IMR-90 (cell line): Measurements from ENCODE around the gene MAP1LC3A. TPM values are rescaled to one million over a fixed set of nuclear protein-coding genes. Genes with fewer than 3 reads are reported as not detected.

Experiments used
- ATAC-seq: fragments of 200-7000 bp; cut with Tn5 transposase; 2 replicates; pipeline ENCODE4 v1.9.1; 2020; ENCODE audit warnings: low read depth, mild to moderate bottlenecking, moderate library complexity
- BruUV-seq: library from RNA; stranded (reverse); fragments of 400-500 nt; replicated peaks from 2 replicates; lab custom pipeline; 2021; lab: Mats Ljungman, UMichigan
- CTCF ChIA-PET: fragments of 300-600 bp; formaldehyde crosslinking; extraction: SDS; loops from one replicate; lab custom pipeline; 2021; ENCODE audit warnings: antibody characterized with exemption; lab: Yijun Ruan, JAX
- POLR2A ChIA-PET: fragments of 300-600 bp; sonication (Branson Sonifier 250); formaldehyde crosslinking; loops from one replicate; lab custom pipeline; 2022; ENCODE audit warnings: antibody characterized with exemption; ENCODE audit not compliant: unreplicated experiment; lab: Charles Lee
- DNase-seq: peaks from one replicate; pipeline ENCODE4 v3.0.0; 2013
- H2AFZ ChIP-seq: replicated peaks from 2 replicates; pipeline ENCODE3; 2013; ENCODE audit warnings: low read length, mild to moderate bottlenecking; ENCODE audit not compliant: poor library complexity
- H2AK5ac ChIP-seq: 2 replicates; pipeline ENCODE4 v1.6.1; 2013; ENCODE audit warnings: low read depth, low read length, inconsistent platforms
- H2AK9ac ChIP-seq: replicated peaks from 2 replicates; pipeline ENCODE3; 2013; ENCODE audit warnings: mild to moderate bottlenecking, low read depth, low read length, moderate library complexity; ENCODE audit not compliant: poor library complexity
- H2BK120ac ChIP-seq: 2 replicates; pipeline ENCODE4 v1.6.1; 2013; ENCODE audit warnings: low read depth, low read length, inconsistent platforms
- H2BK15ac ChIP-seq: 3 replicates; pipeline ENCODE4 v1.6.1; 2013; ENCODE audit warnings: low read depth, low read length, inconsistent platforms
- H2BK20ac ChIP-seq: 2 replicates; pipeline ENCODE4 v1.6.1; 2013; ENCODE audit warnings: low read depth, mild to moderate bottlenecking, inconsistent platforms, low read length, moderate library complexity
- H2BK5ac ChIP-seq: 2 replicates; pipeline ENCODE4 v1.6.1; 2013; ENCODE audit warnings: mild to moderate bottlenecking, low read depth, low read length, inconsistent platforms; ENCODE audit not compliant: poor library complexity, severe bottlenecking
- H3K14ac ChIP-seq: replicated peaks from 2 replicates; pipeline ENCODE4 v1.6.1; 2013; ENCODE audit warnings: low read depth, low read length, inconsistent platforms
- H3K18ac ChIP-seq: 2 replicates; pipeline ENCODE4 v1.6.1; 2013; ENCODE audit warnings: low read depth, low read length, control low read depth
- H3K23ac ChIP-seq: 2 replicates; pipeline ENCODE4 v1.6.1; 2013; ENCODE audit warnings: low read depth, low read length, inconsistent platforms
- H3K27ac ChIP-seq: 2 replicates; pipeline ENCODE4 v1.5.1; 2013; ENCODE audit warnings: mild to moderate bottlenecking, control low read depth, low read length; ENCODE audit not compliant: insufficient read depth
- H3K27me3 ChIP-seq: 2 replicates; pipeline ENCODE4 v1.6.1; 2013; ENCODE audit warnings: low read length; ENCODE audit not compliant: control insufficient read depth, insufficient read depth
- H3K36me3 ChIP-seq: 2 replicates; pipeline ENCODE4 v1.6.1; 2013; ENCODE audit warnings: low read length, mixed read lengths; ENCODE audit not compliant: control insufficient read depth, insufficient read depth
- H3K4ac ChIP-seq: 2 replicates; pipeline ENCODE4 v1.6.1; 2013; ENCODE audit warnings: low read depth, low read length, inconsistent platforms
- H3K4me1 ChIP-seq: 2 replicates; pipeline ENCODE4 v1.6.1; 2013; ENCODE audit warnings: low read length, mixed read lengths; ENCODE audit not compliant: control insufficient read depth, insufficient read depth
- H3K4me2 ChIP-seq: 2 replicates; pipeline ENCODE4 v1.6.1; 2013; ENCODE audit warnings: low read depth, mild to moderate bottlenecking, control low read depth, low read length, moderate library complexity
- H3K4me3 ChIP-seq: 2 replicates; pipeline ENCODE4 v1.5.1; 2013; ENCODE audit warnings: low read depth, mild to moderate bottlenecking, control low read depth, low read length, moderate library complexity; ENCODE audit not compliant: insufficient read depth
- H3K56ac ChIP-seq: 2 replicates; pipeline ENCODE4 v1.6.1; 2013; ENCODE audit warnings: low read length, inconsistent platforms; ENCODE audit not compliant: insufficient read depth; ENCODE audit errors: extremely low read depth
- H3K79me1 ChIP-seq, 2 experiments: 2 replicates each; pipeline ENCODE4 v1.6.1; 2013; ENCODE audit warnings: low read length in 2 of 2, inconsistent platforms in 1 of 2, low read depth in 1 of 2
- H3K9ac ChIP-seq: 2 replicates; pipeline ENCODE4 v1.6.1; 2013; ENCODE audit warnings: low read depth, low read length, control low read depth
- H3K9me1 ChIP-seq: 2 replicates; pipeline ENCODE4 v1.6.1; 2013; ENCODE audit warnings: low read length, inconsistent platforms; ENCODE audit not compliant: insufficient read depth
- H3K9me3 ChIP-seq: 2 replicates; pipeline ENCODE4 v1.6.1; 2013; ENCODE audit warnings: low read length; ENCODE audit not compliant: control insufficient read depth, insufficient read depth
- H4K20me1 ChIP-seq: 2 replicates; pipeline ENCODE4 v1.6.1; 2013; ENCODE audit warnings: low read length, inconsistent platforms; ENCODE audit not compliant: insufficient read depth
- H4K5ac ChIP-seq: 2 replicates; pipeline ENCODE4 v1.6.1; 2013; ENCODE audit warnings: mild to moderate bottlenecking, low read depth, low read length, control low read depth
- H4K8ac ChIP-seq, 2 experiments: 2 replicates each; pipeline ENCODE4 v1.6.1; 2013; ENCODE audit warnings: low read depth in 2 of 2, low read length in 2 of 2, control low read depth in 1 of 2, inconsistent platforms in 1 of 2
- H4K91ac ChIP-seq: 2 replicates; pipeline ENCODE4 v1.6.1; 2013; ENCODE audit warnings: low read depth, low read length, inconsistent platforms; ENCODE audit not compliant: insufficient read depth
- MXI1 ChIP-seq: IDR thresholded peaks from 2 replicates; pipeline ENCODE4 v1.6.1; 2012; ENCODE audit warnings: low read depth, mild to moderate bottlenecking, low read length, moderate library complexity, borderline replicate concordance
- NFE2L2 ChIP-seq: fragments of 150-350 bp; IDR thresholded peaks from 2 replicates; pipeline ENCODE4 v1.6.1; 2016; ENCODE audit warnings: low read depth, mild to moderate bottlenecking, low read length
- SMC3 ChIP-seq: fragments of 150-350 bp; IDR thresholded peaks from 2 replicates; pipeline ENCODE4 v1.6.1; 2016; ENCODE audit warnings: low read depth, mild to moderate bottlenecking, antibody characterized with exemption, low read length, moderate library complexity
- WGBS, 2 experiments: methylation state at CpG; one replicate each; pipeline versions ENCODE4 v1.1.5 to v1.1.7; 2013; ENCODE audit warnings: missing lambda C conversion rate in 2 of 2; ENCODE audit not compliant: insufficient read length in 1 of 2; ENCODE audit errors: extremely low coverage in 2 of 2; 5-methylcytosine and 5-hydroxymethylcytosine counted together
- dilution Hi-C: fragments of 300-500 bp; cut with HindIII; formaldehyde crosslinking; loops from one replicate; pipeline ENCODE4 v1.14.3; 2018; ENCODE audit warnings: low sequenced_read_pairs; ENCODE audit not compliant: unreplicated experiment
- in situ Hi-C: fragments of 300-500 bp; cut with MboI; formaldehyde crosslinking; loops from 3 replicates; pipeline ENCODE4 v1.14.3; 2019; ENCODE audit warnings: low sequenced_read_pairs, inconsistent platforms, mixed read lengths
- intact Hi-C: fragments of 100-400 bp; cut with micrococcal nuclease; formaldehyde crosslinking; loops from 2 replicates; pipeline ENCODE4 v1.10.0; 2022
- polyA plus RNA-seq, 3 experiments: library from polyadenylated mRNA; depleted of rRNA; stranded (reverse); fragments of >200 nt; gene quantifications; 2 replicates each; pipeline ENCODE4 v1.2.3, GENCODE V29; 2012; ENCODE audit warnings: low replicate concordance in 1 of 3
- total RNA-seq: library from RNA; depleted of rRNA; stranded (reverse); fragments of >200 nt; gene quantifications from 2 replicates; pipeline ENCODE4 v1.2.3, GENCODE V29; 2012

The MAP1LC3A gene
- total and polyA plus RNA-seq, 2 of the 4 experiments (the other 2 are of a cell fraction) = 10.0 to 39.7 TPM

DNA sequence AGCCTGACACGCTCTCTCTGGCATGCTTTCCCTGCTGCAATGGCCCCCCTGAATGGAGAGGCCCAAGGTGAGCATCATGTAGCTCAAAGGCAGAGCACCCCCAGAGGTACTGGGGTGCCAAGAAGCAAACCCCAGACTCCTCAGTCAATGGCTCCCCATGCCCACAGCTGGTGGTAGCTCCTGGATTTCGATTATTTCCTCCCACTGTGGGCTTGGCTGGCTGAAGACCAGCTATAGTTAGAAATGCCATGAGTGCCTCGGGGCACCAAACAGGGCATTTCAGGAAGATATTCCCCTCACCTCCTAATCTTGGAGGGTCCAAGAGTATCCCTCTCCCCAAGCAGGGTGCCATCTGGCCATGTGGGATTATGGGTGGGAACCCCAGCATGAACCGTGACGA lies 16.8 kb downstream of the MAP1LC3A start:
- H3K27me3 ChIP-seq = no peaks in the 10 kb centered on the region
- intact Hi-C loops = loop anchor here (10.0 kb wide), 1 partner anchor 390 kb away; no protein-coding TSS in a partner anchor
- H3K79me1 ChIP-seq = no peaks in the 10 kb centered on the region; a peak in 1 of 4 replicates
- in situ Hi-C loops = no loop called here
- no peak overlapping the region for H3K14ac ChIP-seq
- H3K36me3 ChIP-seq = 0 out of 2 replicates have a peak, but pooled peaks cover 1% of the 10 kb centered on the region
- no peak overlapping the region for H3K27ac ChIP-seq
- dilution Hi-C loops = no loop called here
- H2BK120ac ChIP-seq = no peak overlapping the region
- no peak overlapping the region for H4K91ac ChIP-seq
- no peak for TF ChIP-seq MXI1
- TF ChIP-seq SMC3 = no peak
- TF ChIP-seq NFE2L2 = no peak
- H2BK20ac ChIP-seq = no peak overlapping the region
- no peaks in the 10 kb centered on the region for H4K20me1 ChIP-seq
- H4K5ac ChIP-seq = no peak overlapping the region
- WGBS, 2 experiments = 100% methylated on average over 1 of the region's 5 CpGs; no CpG with 5 or more reads in 1 of the 2 experiments
- H3K56ac ChIP-seq = no peak overlapping the region
- H3K4me2 ChIP-seq = no peak overlapping the region
- CTCF ChIA-PET = no interaction called here
- DNase-seq (no peak), ATAC-seq (no peak)
- H3K9me3 ChIP-seq = no peaks in the 10 kb centered on the region
- POLR2A ChIA-PET = no interaction called here
- H2AK5ac ChIP-seq = no peak overlapping the region; the same call in 1 of the 2 replicates
- no peak overlapping the region for H2BK5ac ChIP-seq
- no peak overlapping the region for H3K4me3 ChIP-seq
- no peak overlapping the region for H3K9ac ChIP-seq
- no peak overlapping the region for H2AFZ ChIP-seq
- no TSS peak for BruUV-seq
- no peak overlapping the region for H2BK15ac ChIP-seq
- H3K23ac ChIP-seq = no peak overlapping the region
- H3K4me1 ChIP-seq = peaks cover 8% of the 10 kb centered on the region
- H4K8ac ChIP-seq = no peak overlapping the region
- no peak overlapping the region for H3K4ac ChIP-seq
- H3K9me1 ChIP-seq = peaks cover 14% of the 10 kb centered on the region
- H3K18ac ChIP-seq = no peak overlapping the region
- no peak overlapping the region for H2AK9ac ChIP-seq
